Activated CD4-positive, alpha-beta T cell treated with anti-CD3 and anti-CD28 coated beads, Interleukin-2, amount 10 ng/mL, durations not matched to agents 7 days and 5 days (primary cell): Measurements from ENCODE around the gene WDR64. TPM values are rescaled to one million over a fixed set of nuclear protein-coding genes. Genes with fewer than 3 reads are reported as not detected.

Experiments
- CTCF ChIA-PET: fragments of 350-600 bp; sonication (Branson Sonifier 250); formaldehyde crosslinking; loops from one replicate; lab custom pipeline; 2021; ENCODE audit warnings: antibody characterized with exemption; lab: Charles Lee
- POLR2A ChIA-PET: fragments of 350-600 bp; sonication (Branson Sonifier 250); formaldehyde crosslinking; loops from one replicate; lab custom pipeline; 2021; ENCODE audit warnings: antibody characterized with exemption; lab: Charles Lee
- DNase-seq: peaks from one replicate; pipeline ENCODE4 v3.0.0-alpha.2; 2020
- H3K27ac Mint-ChIP-seq: one replicate; pipeline ENCODE4 v1.8.0; 2021; ENCODE audit warnings: mild to moderate bottlenecking, moderate library complexity, mixed read lengths
- H3K27me3 Mint-ChIP-seq: one replicate; pipeline ENCODE4 v1.8.0; 2021; ENCODE audit warnings: mixed read lengths
- H3K36me3 Mint-ChIP-seq: one replicate; pipeline ENCODE4 v1.8.0; 2021; ENCODE audit warnings: low read depth, mixed read lengths
- H3K4me1 Mint-ChIP-seq: one replicate; pipeline ENCODE4 v1.8.0; 2021; ENCODE audit warnings: mixed read lengths
- H3K4me3 Mint-ChIP-seq: one replicate; pipeline ENCODE4 v1.8.0; 2021; ENCODE audit warnings: mild to moderate bottlenecking, moderate library complexity, mixed read lengths
- H3K9me3 Mint-ChIP-seq: one replicate; pipeline ENCODE4 v1.8.0; 2021; ENCODE audit warnings: mixed read lengths
- total RNA-seq, 2 experiments: library from RNA; stranded (reverse); gene quantifications; one replicate each; pipeline ENCODE4 v1.2.3, GENCODE V29; 2021

WDR64 gene
- total RNA-seq, 2 experiments from 2014 or later = 0.21 to 0.22 TPM

- ChIA-PET POLR2A (no interaction called here), CTCF (interaction anchor here (0.7 kb wide), 1 partner anchor 1932 kb away, joined by 3 read pairs; no protein-coding TSS in a partner anchor)
- no peak overlapping the region for H3K27ac Mint-ChIP-seq
- H3K27me3 Mint-ChIP-seq = no peaks in the 10 kb centered on the region
- no peaks in the 10 kb centered on the region for H3K36me3 Mint-ChIP-seq
- no peak overlapping the region for H3K4me3 Mint-ChIP-seq
- no peaks in the 10 kb centered on the region for H3K9me3 Mint-ChIP-seq
- no peak for DNase-seq
- H3K4me1 Mint-ChIP-seq = no peaks in the 10 kb centered on the region
Observed at GRCh38 chr1:241749041-241749944, 97.2 kb downstream of the WDR64 start.

GRCh38 chr1:241749945-241750695 lies 98.0 kb downstream of the WDR64 start:
- DNase-seq = no peak
- ChIA-PET CTCF (no interaction called here), POLR2A (no interaction called here)
- Mint-ChIP-seq H3K4me1 (no peaks in the 10 kb centered on the region), H3K4me3 (no peak overlapping the region), H3K9me3 (no peaks in the 10 kb centered on the region), H3K27ac (no peak overlapping the region), H3K27me3 (no peaks in the 10 kb centered on the region), H3K36me3 (no peaks in the 10 kb centered on the region)

GRCh38 chr1:241751524-241751923 lies 99.4 kb downstream of the WDR64 start:
- POLR2A ChIA-PET = no interaction called here

GRCh38 chr1:241762713-241763339 lies 110.7 kb downstream of the WDR64 start:
- POLR2A ChIA-PET = no interaction called here
- CTCF ChIA-PET = interaction anchor here (0.6 kb wide), 1 partner anchor 117 kb away, joined by 3 read pairs; no protein-coding TSS in a partner anchor
- H3K36me3 Mint-ChIP-seq = no peaks in the 10 kb centered on the region
- no peaks in the 10 kb centered on the region for H3K9me3 Mint-ChIP-seq
- no peak overlapping the region for H3K4me3 Mint-ChIP-seq
- no peaks in the 10 kb centered on the region for H3K4me1 Mint-ChIP-seq
- no peak overlapping the region for H3K27ac Mint-ChIP-seq
- DNase-seq = no peak
- H3K27me3 Mint-ChIP-seq = peaks cover 4% of the 10 kb centered on the region

More at GRCh38 chr1:241751524-241751923, 99.4 kb downstream of the WDR64 start:
- no peaks in the 10 kb centered on the region for H3K27me3 Mint-ChIP-seq
- H3K4me3 Mint-ChIP-seq = no peak overlapping the region
- CTCF ChIA-PET = no interaction called here
- no peak for DNase-seq
- H3K36me3 Mint-ChIP-seq = no peaks in the 10 kb centered on the region
- H3K9me3 Mint-ChIP-seq = no peaks in the 10 kb centered on the region
- no peak overlapping the region for H3K27ac Mint-ChIP-seq
- no peaks in the 10 kb centered on the region for H3K4me1 Mint-ChIP-seq

- CTCF ChIA-PET = interaction anchor here (0.6 kb wide), 1 partner anchor 10 kb away, joined by 4 read pairs; no protein-coding TSS in a partner anchor
- no peaks in the 10 kb centered on the region for H3K4me1 Mint-ChIP-seq
- H3K4me3 Mint-ChIP-seq = no peak overlapping the region
- DNase-seq = no peak
- no peaks in the 10 kb centered on the region for H3K36me3 Mint-ChIP-seq
- H3K27ac Mint-ChIP-seq = no peak overlapping the region
- no peaks in the 10 kb centered on the region for H3K9me3 Mint-ChIP-seq
- peaks cover 5% of the 10 kb centered on the region for H3K27me3 Mint-ChIP-seq
- POLR2A ChIA-PET = no interaction called here
Observed at GRCh38 chr1:241765390-241765789, 113.3 kb downstream of the WDR64 start.

GRCh38 chr1:241767737-241768136 lies 115.7 kb downstream of the WDR64 start:
- H3K4me1 Mint-ChIP-seq = no peaks in the 10 kb centered on the region

GRCh38 chr1:241770115-241770514 lies 118.0 kb downstream of the WDR64 start:
- Mint-ChIP-seq H3K36me3 (no peaks in the 10 kb centered on the region), H3K27me3 (peaks cover 2% of the 10 kb centered on the region), H3K4me1 (no peaks in the 10 kb centered on the region), H3K9me3 (no peaks in the 10 kb centered on the region), H3K27ac (no peak overlapping the region), H3K4me3 (no peak overlapping the region)
- CTCF ChIA-PET = no interaction called here
- POLR2A ChIA-PET = no interaction called here
- DNase-seq = no peak

More at GRCh38 chr1:241767737-241768136, 115.7 kb downstream of the WDR64 start:
- ChIA-PET POLR2A (no interaction called here), CTCF (no interaction called here)
- H3K36me3 Mint-ChIP-seq = no peaks in the 10 kb centered on the region
- no peaks in the 10 kb centered on the region for H3K9me3 Mint-ChIP-seq
- H3K27ac Mint-ChIP-seq = no peak overlapping the region
- DNase-seq = no peak
- H3K27me3 Mint-ChIP-seq = peaks cover 2% of the 10 kb centered on the region
- no peak overlapping the region for H3K4me3 Mint-ChIP-seq

GRCh38 chr1:241771117-241771516 lies 119.0 kb downstream of the WDR64 start:
- H3K9me3 Mint-ChIP-seq = no peaks in the 10 kb centered on the region
- H3K27me3 Mint-ChIP-seq = peaks cover 2% of the 10 kb centered on the region
- H3K27ac Mint-ChIP-seq = no peak overlapping the region
- no peak for DNase-seq
- no peaks in the 10 kb centered on the region for H3K4me1 Mint-ChIP-seq
- CTCF ChIA-PET = no interaction called here
- POLR2A ChIA-PET = no interaction called here
- H3K4me3 Mint-ChIP-seq = no peak overlapping the region
- H3K36me3 Mint-ChIP-seq = no peaks in the 10 kb centered on the region

- Mint-ChIP-seq H3K4me3 (no peak overlapping the region), H3K27ac (no peak overlapping the region), H3K4me1 (no peaks in the 10 kb centered on the region), H3K9me3 (no peaks in the 10 kb centered on the region), H3K36me3 (no peaks in the 10 kb centered on the region), H3K27me3 (no peaks in the 10 kb centered on the region)
- no peak for DNase-seq
- CTCF ChIA-PET = no interaction called here
- POLR2A ChIA-PET = no interaction called here
Observed at GRCh38 chr1:241772932-241773500, 120.9 kb downstream of the WDR64 start.

- DNase-seq = no peak
- POLR2A ChIA-PET = no interaction called here
- Mint-ChIP-seq H3K27me3 (no peaks in the 10 kb centered on the region), H3K4me1 (no peaks in the 10 kb centered on the region), H3K9me3 (no peaks in the 10 kb centered on the region), H3K27ac (no peak overlapping the region), H3K36me3 (no peaks in the 10 kb centered on the region), H3K4me3 (no peak overlapping the region)
- CTCF ChIA-PET = no interaction called here
Observed at GRCh38 chr1:241773991-241774390, 121.9 kb downstream of the WDR64 start.

- H3K4me3 Mint-ChIP-seq = no peak overlapping the region
- ChIA-PET POLR2A (no interaction called here), CTCF (interaction anchor here (0.6 kb wide), 1 partner anchor 10 kb away, joined by 4 read pairs; no protein-coding TSS in a partner anchor)
- H3K4me1 Mint-ChIP-seq = no peaks in the 10 kb centered on the region
- no peaks in the 10 kb centered on the region for H3K36me3 Mint-ChIP-seq
- no peaks in the 10 kb centered on the region for H3K27me3 Mint-ChIP-seq
- no peak overlapping the region for H3K27ac Mint-ChIP-seq
- no peaks in the 10 kb centered on the region for H3K9me3 Mint-ChIP-seq
- DNase-seq = no peak
Observed at GRCh38 chr1:241775021-241775420, 122.9 kb downstream of the WDR64 start.

GRCh38 chr1:241776911-241777310 lies 124.8 kb downstream of the WDR64 start:
- Mint-ChIP-seq H3K27ac (no peak overlapping the region), H3K9me3 (no peaks in the 10 kb centered on the region), H3K36me3 (no peaks in the 10 kb centered on the region), H3K4me3 (no peak overlapping the region), H3K27me3 (no peaks in the 10 kb centered on the region), H3K4me1 (no peaks in the 10 kb centered on the region)
- DNase-seq = no peak
- CTCF ChIA-PET = no interaction called here
- POLR2A ChIA-PET = no interaction called here
